Lower leg skin (tissue), 3 donors: ENCODE results near the gene SMCO4.

ENCODE experiments used
- POLR2A ChIP-seq, 2 donors: fragments of 450-650 bp; IDR thresholded peaks; one replicate each; pipeline ENCODE4 v1.6.1; 2016 to 2017; ENCODE audit warnings: antibody characterized with exemption in 2 of 2, mild to moderate bottlenecking in 1 of 2, moderate library complexity in 1 of 2
- TF ChIP-seq, protein P1 (sequence below), 3 donors: fragments of 450-650 bp; IDR thresholded peaks; one replicate each; pipeline ENCODE4 v1.5.1; 2016; ENCODE audit warnings: antibody characterized with exemption in 3 of 3, mild to moderate bottlenecking in 3 of 3, moderate library complexity in 2 of 3

DNA sequence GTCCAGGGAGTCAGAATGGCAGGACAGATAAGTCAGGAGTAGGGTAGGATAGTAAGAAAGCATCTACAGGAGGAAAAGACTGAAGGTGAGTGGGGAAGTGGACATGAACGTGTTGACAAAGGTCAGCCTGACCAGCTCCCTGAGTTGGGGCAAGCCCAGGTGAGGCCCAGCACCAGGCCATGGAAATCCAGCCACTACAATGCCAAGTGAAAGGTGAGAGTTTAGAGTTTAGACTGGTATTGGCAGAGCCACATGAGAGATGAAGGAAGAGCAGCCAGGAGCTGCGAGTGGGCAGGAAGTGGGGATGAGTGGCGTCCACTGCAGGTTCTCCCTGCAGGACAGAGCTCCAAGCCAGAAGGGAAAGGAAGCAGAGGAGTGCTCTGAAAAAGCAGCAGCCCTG lies 16.5 kb upstream of the SMCO4 start:
- no peak for TF ChIP-seq POLR2A (IDR thresholded peaks at IDR 0.05)
- TF ChIP-seq, protein P1, sequence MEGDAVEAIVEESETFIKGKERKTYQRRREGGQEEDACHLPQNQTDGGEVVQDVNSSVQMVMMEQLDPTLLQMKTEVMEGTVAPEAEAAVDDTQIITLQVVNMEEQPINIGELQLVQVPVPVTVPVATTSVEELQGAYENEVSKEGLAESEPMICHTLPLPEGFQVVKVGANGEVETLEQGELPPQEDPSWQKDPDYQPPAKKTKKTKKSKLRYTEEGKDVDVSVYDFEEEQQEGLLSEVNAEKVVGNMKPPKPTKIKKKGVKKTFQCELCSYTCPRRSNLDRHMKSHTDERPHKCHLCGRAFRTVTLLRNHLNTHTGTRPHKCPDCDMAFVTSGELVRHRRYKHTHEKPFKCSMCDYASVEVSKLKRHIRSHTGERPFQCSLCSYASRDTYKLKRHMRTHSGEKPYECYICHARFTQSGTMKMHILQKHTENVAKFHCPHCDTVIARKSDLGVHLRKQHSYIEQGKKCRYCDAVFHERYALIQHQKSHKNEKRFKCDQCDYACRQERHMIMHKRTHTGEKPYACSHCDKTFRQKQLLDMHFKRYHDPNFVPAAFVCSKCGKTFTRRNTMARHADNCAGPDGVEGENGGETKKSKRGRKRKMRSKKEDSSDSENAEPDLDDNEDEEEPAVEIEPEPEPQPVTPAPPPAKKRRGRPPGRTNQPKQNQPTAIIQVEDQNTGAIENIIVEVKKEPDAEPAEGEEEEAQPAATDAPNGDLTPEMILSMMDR (IDR thresholded peaks at IDR 0.05): no peak
